ENCODE results near the gene PRCC.

- TF ChIP-seq, protein P1, sequence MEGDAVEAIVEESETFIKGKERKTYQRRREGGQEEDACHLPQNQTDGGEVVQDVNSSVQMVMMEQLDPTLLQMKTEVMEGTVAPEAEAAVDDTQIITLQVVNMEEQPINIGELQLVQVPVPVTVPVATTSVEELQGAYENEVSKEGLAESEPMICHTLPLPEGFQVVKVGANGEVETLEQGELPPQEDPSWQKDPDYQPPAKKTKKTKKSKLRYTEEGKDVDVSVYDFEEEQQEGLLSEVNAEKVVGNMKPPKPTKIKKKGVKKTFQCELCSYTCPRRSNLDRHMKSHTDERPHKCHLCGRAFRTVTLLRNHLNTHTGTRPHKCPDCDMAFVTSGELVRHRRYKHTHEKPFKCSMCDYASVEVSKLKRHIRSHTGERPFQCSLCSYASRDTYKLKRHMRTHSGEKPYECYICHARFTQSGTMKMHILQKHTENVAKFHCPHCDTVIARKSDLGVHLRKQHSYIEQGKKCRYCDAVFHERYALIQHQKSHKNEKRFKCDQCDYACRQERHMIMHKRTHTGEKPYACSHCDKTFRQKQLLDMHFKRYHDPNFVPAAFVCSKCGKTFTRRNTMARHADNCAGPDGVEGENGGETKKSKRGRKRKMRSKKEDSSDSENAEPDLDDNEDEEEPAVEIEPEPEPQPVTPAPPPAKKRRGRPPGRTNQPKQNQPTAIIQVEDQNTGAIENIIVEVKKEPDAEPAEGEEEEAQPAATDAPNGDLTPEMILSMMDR (IDR thresholded peaks at IDR 0.05) = no peak
- no peak for TF ChIP-seq POLR2A (IDR thresholded peaks at IDR 0.05)
Measured at GRCh38 chr1:156845055-156845952, 78.0 kb downstream of the PRCC start.

All from adrenal gland (tissue), 5 donors.